ENCODE results near the gene PEX16. TPM values are rescaled to one million over a fixed set of nuclear protein-coding genes. Genes with fewer than 3 reads are reported as not detected.

The PEX16 gene
- polyA plus RNA-seq, 1 donor from 2014 or later, result 61.1 TPM

GRCh38 chr11:45959851-45960250, 42.2 kb upstream of the PEX16 start:
- Histone ChIP-seq H3K4me3 (ENCODE audit: low read length) (no peak overlapping the region), H3K36me3 (ENCODE audit: insufficient read depth, low read length) (no peaks in the 10 kb centered on the region), H3K4me2 (ENCODE audit: low read length) (no peak overlapping the region), H3K27ac (ENCODE audit: low read length) (no peak overlapping the region), H3K27me3 (ENCODE audit: insufficient read depth, low read depth, low read length) (no peaks in the 10 kb centered on the region), H3K9me2 (ENCODE audit: insufficient read depth, low read length) (no peaks in the 10 kb centered on the region), H3K79me2 (replicated peaks; ENCODE audit: insufficient read depth, low read length) (no peaks in the 10 kb centered on the region), H3K9ac (ENCODE audit: low read length) (no peak overlapping the region), H3K9me3 (ENCODE audit: low read length) (no peaks in the 10 kb centered on the region), H3F3A (ENCODE audit: insufficient read depth, low read length, poor library complexity, severe bottlenecking) (no peaks in the 10 kb centered on the region), H2AFZ (ENCODE audit: low read depth, low read length) (no peak overlapping the region), H4K20me1 (ENCODE audit: insufficient read depth) (no peaks in the 10 kb centered on the region)
- TF ChIP-seq SMC3 (conservative IDR thresholded peaks at IDR 0.05; ENCODE audit: poor library complexity) (no peak), TAF1 (IDR thresholded peaks at IDR 0.05; ENCODE audit: low read depth) (no peak), MXI1 (conservative IDR thresholded peaks at IDR 0.05; ENCODE audit: poor library complexity, severe bottlenecking) (no peak), POLR2AphosphoS5 (IDR thresholded peaks at IDR 0.05) (no peak), EZH2 (IDR thresholded peaks at IDR 0.05; ENCODE audit: borderline replicate concordance, insufficient read depth, low read length, poor library complexity, severe bottlenecking) (no peak), CTCF (IDR thresholded peaks at IDR 0.05; ENCODE audit: poor library complexity, severe bottlenecking) (no peak), RAD21 (conservative IDR thresholded peaks at IDR 0.05) (no peak), EP300 (conservative IDR thresholded peaks at IDR 0.05; ENCODE audit: poor library complexity, severe bottlenecking) (no peak)
- TF ChIP-seq, protein P1, sequence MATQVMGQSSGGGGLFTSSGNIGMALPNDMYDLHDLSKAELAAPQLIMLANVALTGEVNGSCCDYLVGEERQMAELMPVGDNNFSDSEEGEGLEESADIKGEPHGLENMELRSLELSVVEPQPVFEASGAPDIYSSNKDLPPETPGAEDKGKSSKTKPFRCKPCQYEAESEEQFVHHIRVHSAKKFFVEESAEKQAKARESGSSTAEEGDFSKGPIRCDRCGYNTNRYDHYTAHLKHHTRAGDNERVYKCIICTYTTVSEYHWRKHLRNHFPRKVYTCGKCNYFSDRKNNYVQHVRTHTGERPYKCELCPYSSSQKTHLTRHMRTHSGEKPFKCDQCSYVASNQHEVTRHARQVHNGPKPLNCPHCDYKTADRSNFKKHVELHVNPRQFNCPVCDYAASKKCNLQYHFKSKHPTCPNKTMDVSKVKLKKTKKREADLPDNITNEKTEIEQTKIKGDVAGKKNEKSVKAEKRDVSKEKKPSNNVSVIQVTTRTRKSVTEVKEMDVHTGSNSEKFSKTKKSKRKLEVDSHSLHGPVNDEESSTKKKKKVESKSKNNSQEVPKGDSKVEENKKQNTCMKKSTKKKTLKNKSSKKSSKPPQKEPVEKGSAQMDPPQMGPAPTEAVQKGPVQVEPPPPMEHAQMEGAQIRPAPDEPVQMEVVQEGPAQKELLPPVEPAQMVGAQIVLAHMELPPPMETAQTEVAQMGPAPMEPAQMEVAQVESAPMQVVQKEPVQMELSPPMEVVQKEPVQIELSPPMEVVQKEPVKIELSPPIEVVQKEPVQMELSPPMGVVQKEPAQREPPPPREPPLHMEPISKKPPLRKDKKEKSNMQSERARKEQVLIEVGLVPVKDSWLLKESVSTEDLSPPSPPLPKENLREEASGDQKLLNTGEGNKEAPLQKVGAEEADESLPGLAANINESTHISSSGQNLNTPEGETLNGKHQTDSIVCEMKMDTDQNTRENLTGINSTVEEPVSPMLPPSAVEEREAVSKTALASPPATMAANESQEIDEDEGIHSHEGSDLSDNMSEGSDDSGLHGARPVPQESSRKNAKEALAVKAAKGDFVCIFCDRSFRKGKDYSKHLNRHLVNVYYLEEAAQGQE (IDR thresholded peaks at IDR 0.05; ENCODE audit: borderline replicate concordance), result no peak

- H3K27ac ChIP-seq (ENCODE audit: low read length), result no peak overlapping the region
- no peaks in the 10 kb centered on the region for H3F3A ChIP-seq (ENCODE audit: insufficient read depth, low read length, poor library complexity, severe bottlenecking)
- H3K9me3 ChIP-seq (ENCODE audit: low read length), result no peaks in the 10 kb centered on the region
- no peaks in the 10 kb centered on the region for H3K36me3 ChIP-seq (ENCODE audit: insufficient read depth, low read length)
- no peak overlapping the region for H2AFZ ChIP-seq (ENCODE audit: low read depth, low read length)
- TF ChIP-seq POLR2AphosphoS5 (IDR thresholded peaks at IDR 0.05) (no peak), SMC3 (conservative IDR thresholded peaks at IDR 0.05; ENCODE audit: poor library complexity) (no peak), EP300 (conservative IDR thresholded peaks at IDR 0.05; ENCODE audit: poor library complexity, severe bottlenecking) (no peak), MXI1 (conservative IDR thresholded peaks at IDR 0.05; ENCODE audit: poor library complexity, severe bottlenecking) (no peak), EZH2 (IDR thresholded peaks at IDR 0.05; ENCODE audit: borderline replicate concordance, insufficient read depth, low read length, poor library complexity, severe bottlenecking) (no peak), TAF1 (IDR thresholded peaks at IDR 0.05; ENCODE audit: low read depth) (no peak), RAD21 (conservative IDR thresholded peaks at IDR 0.05) (no peak), CTCF (IDR thresholded peaks at IDR 0.05; ENCODE audit: poor library complexity, severe bottlenecking) (no peak)
- TF ChIP-seq, protein P1 (IDR thresholded peaks at IDR 0.05; ENCODE audit: borderline replicate concordance), result no peak
- H3K9me2 ChIP-seq (ENCODE audit: insufficient read depth, low read length), result no peaks in the 10 kb centered on the region
- H3K27me3 ChIP-seq (ENCODE audit: insufficient read depth, low read depth, low read length), result no peaks in the 10 kb centered on the region
- H3K9ac ChIP-seq (ENCODE audit: low read length), result no peak overlapping the region
- no peaks in the 10 kb centered on the region for H4K20me1 ChIP-seq (ENCODE audit: insufficient read depth)
- no peaks in the 10 kb centered on the region for H3K79me2 ChIP-seq (replicated peaks; ENCODE audit: insufficient read depth, low read length)
- H3K4me3 ChIP-seq (ENCODE audit: low read length), result no peak overlapping the region
- H3K4me2 ChIP-seq (ENCODE audit: low read length), result no peak overlapping the region
Observed at GRCh38 chr11:45949992-45950407, 32.3 kb upstream of the PEX16 start.
